Mammary microvascular endothelial cell (primary cell): Measurements from ENCODE around the gene BLM. TPM values are rescaled to one million over a fixed set of nuclear protein-coding genes. Genes with fewer than 3 reads are reported as not detected.

Experiments used
- total RNA-seq: library from RNA; depleted of rRNA; stranded (reverse); fragments of >200 nt; gene quantifications from 2 replicates; pipeline ENCODE4 v1.2.3, GENCODE V29; 2015

Gene BLM
- total RNA-seq: 9.8 and 10.5 TPM in 2 replicates

DNA sequence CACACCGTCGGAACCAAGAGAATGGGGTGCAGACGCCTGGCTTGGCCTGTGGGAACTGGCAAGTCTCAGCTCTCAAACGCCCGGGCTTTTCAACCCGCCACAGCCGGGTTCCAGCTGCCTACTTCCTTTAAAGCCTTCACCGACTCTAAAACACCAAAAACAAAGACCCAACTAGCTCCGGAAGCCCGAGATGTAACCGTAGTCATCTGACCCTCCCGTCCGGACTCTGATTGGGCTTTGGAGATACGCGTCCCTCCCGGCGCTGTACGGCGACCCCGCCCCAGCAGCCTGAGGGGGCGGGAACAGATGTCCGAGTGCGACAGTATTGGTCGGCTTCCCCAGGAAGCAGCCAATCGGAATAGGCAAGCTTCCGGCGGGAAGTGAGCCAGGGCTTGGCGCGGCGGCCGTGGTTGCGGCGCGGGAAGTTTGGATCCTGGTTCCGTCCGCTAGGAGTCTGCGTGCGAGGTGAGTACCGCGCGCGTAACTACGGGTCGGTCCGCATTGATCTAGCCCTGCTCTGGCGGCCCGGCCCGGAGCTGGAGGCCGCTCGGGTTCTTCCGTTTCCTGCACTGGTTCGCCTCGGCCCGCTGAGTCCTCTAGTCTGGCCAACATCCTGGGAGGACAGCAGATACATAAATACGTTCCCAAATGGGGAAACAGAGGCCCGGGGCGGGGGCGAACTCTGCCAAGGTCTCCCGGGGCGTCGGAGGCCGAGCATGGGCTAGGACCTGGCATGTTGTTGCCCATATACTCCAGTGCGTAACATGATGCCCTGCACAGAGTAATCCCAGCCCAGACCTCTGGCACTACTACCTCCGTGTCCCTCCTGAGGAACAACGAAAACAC lies at the start of gene BLM:
Gene BLM (plus strand): TSS at position 371 of the 846 bp plus-strand sequence. CDS start 30,047 bp downstream, outside the sequence.

Other genes starting within 250 kb of the BLM start
- 10.2 and 13.6 TPM in 2 replicates for gene CRTC3, start 187.4 kb upstream of the BLM start, total RNA-seq
- gene FURIN, start 151.2 kb downstream of the BLM start, total RNA-seq: 100 and 116 TPM in 2 replicates
- gene FES, start 167.2 kb downstream of the BLM start, total RNA-seq: 108 and 121 TPM in 2 replicates
- 17.4 and 20.6 TPM in 2 replicates for gene MAN2A2, start 186.0 kb downstream of the BLM start, total RNA-seq
- 38.9 and 40.5 TPM in 2 replicates for gene HDDC3, start 215.2 kb downstream of the BLM start, total RNA-seq
- gene UNC45A, start 217.9 kb downstream of the BLM start, total RNA-seq: 68.9 and 84.5 TPM in 2 replicates
- 18.7 and 19.0 TPM in 2 replicates for gene RCCD1, start 237.5 kb downstream of the BLM start, total RNA-seq